Caco-2 (cell line): ENCODE results near the gene SLC4A7. TPM values are rescaled to one million over a fixed set of nuclear protein-coding genes. Genes with fewer than 3 reads are reported as not detected.

Source experiments
- BruUV-seq: library from RNA; stranded (reverse); fragments of 400-500 nt; replicated peaks from 2 replicates; lab custom pipeline; 2021; lab: Mats Ljungman, UMichigan
- CTCF ChIA-PET: fragments of 300-600 bp; sonication (Branson Sonifier 250); formaldehyde crosslinking; loops from one replicate; lab custom pipeline; 2022; ENCODE audit warnings: antibody characterized with exemption; lab: Charles Lee
- POLR2A ChIA-PET: fragments of 300-600 bp; sonication (Branson Sonifier 250); formaldehyde crosslinking; loops from one replicate; lab custom pipeline; 2022; ENCODE audit warnings: antibody characterized with exemption; lab: Charles Lee
- DNase-seq, 2 experiments: peaks; one replicate each; pipeline versions ENCODE4 v3.0.0 to v3.0.0-alpha.2; 2020 to 2022
- H3K27me3 ChIP-seq: replicated peaks from 2 replicates; pipeline ENCODE4 v1.6.0; 2011; ENCODE audit warnings: low read length; ENCODE audit not compliant: control insufficient read depth, insufficient read depth
- H3K36me3 ChIP-seq: 2 replicates; pipeline ENCODE4 v1.5.1; 2011; ENCODE audit warnings: low read length; ENCODE audit not compliant: control insufficient read depth, insufficient read depth
- H3K4me1 ChIP-seq: fragments of 250-450 bp; sonication (Bioruptor Pico); 2 replicates; pipeline ENCODE4 v1.5.1; 2020; ENCODE audit warnings: mild to moderate bottlenecking
- H3K4me3 ChIP-seq: 2 replicates; pipeline ENCODE4 v1.5.1; 2011; ENCODE audit warnings: low read depth, mild to moderate bottlenecking, control low read depth, low read length
- H3K9me3 ChIP-seq: fragments of 250-450 bp; sonication (Bioruptor Pico); 2 replicates; pipeline ENCODE4 v1.5.1; 2020; ENCODE audit warnings: mild to moderate bottlenecking, moderate library complexity
- H3K27ac Mint-ChIP-seq: one replicate; pipeline ENCODE4 v1.8.0; 2022; ENCODE audit warnings: mixed read lengths; ENCODE audit not compliant: unreplicated experiment
- H3K27me3 Mint-ChIP-seq: one replicate; pipeline ENCODE4 v1.8.0; 2022; ENCODE audit warnings: mixed read lengths; ENCODE audit not compliant: insufficient read depth, unreplicated experiment
- H3K36me3 Mint-ChIP-seq: one replicate; pipeline ENCODE4 v1.8.0; 2022; ENCODE audit warnings: mild to moderate bottlenecking, mixed read lengths; ENCODE audit not compliant: insufficient read depth, unreplicated experiment
- H3K4me1 Mint-ChIP-seq: one replicate; pipeline ENCODE4 v1.8.0; 2022; ENCODE audit warnings: low read depth, mixed read lengths; ENCODE audit not compliant: unreplicated experiment
- H3K4me3 Mint-ChIP-seq: one replicate; pipeline ENCODE4 v1.8.0; 2022; ENCODE audit warnings: mild to moderate bottlenecking, moderate library complexity, mixed read lengths; ENCODE audit not compliant: unreplicated experiment
- H3K9me3 Mint-ChIP-seq: one replicate; pipeline ENCODE4 v1.8.0; 2022; ENCODE audit warnings: mixed read lengths; ENCODE audit not compliant: unreplicated experiment
- CTCF ChIP-seq, 2 experiments: fragments of 200-600 bp in 1 of 2; IDR thresholded peaks; 1 replicate in 1 of 2; 2 replicates in 1 of 2; pipeline versions ENCODE4 v1.5.1 to v1.8.0; 2011 to 2022; ENCODE audit warnings: antibody characterized with exemption in 1 of 2, control low read depth in 1 of 2, inconsistent platforms in 1 of 2, low read depth in 1 of 2, low read length in 1 of 2, mild to moderate bottlenecking in 1 of 2, moderate library complexity in 1 of 2; ENCODE audit not compliant: insufficient read depth in 1 of 2, severe bottlenecking in 1 of 2, unreplicated experiment in 1 of 2
- intact Hi-C: fragments of 100-400 bp; cut with micrococcal nuclease; formaldehyde crosslinking; loops from one replicate; pipeline ENCODE4 v1.10.0; 2022; ENCODE audit not compliant: unreplicated experiment
- total RNA-seq: library from RNA; stranded (reverse); gene quantifications from 2 replicates; pipeline ENCODE4 v1.2.3, GENCODE V29; 2022

The SLC4A7 gene
- total RNA-seq, 1 experiment from 2014 or later: 14.9 TPM

GRCh38 chr3:27353221-27353620, 131.0 kb downstream of the SLC4A7 start:
- BruUV-seq: no TSS peak
- H3K9me3 ChIP-seq: no peaks in the 10 kb centered on the region

GRCh38 chr3:27352047-27352446, 132.1 kb downstream of the SLC4A7 start:
- H3K9me3 ChIP-seq: no peaks in the 10 kb centered on the region
- intact Hi-C loops: no loop called here
- peaks cover 11% of the 10 kb centered on the region for H3K27me3 Mint-ChIP-seq
- no peak for DNase-seq
- ChIA-PET POLR2A (no interaction called here), CTCF (no interaction called here)
- no TSS peak for BruUV-seq
- H3K4me1 Mint-ChIP-seq: no peaks in the 10 kb centered on the region
- H3K36me3 ChIP-seq: no peaks in the 10 kb centered on the region
- no peak for TF ChIP-seq CTCF (IDR thresholded peaks at IDR 0.05; ENCODE audit: insufficient read depth in 1 of 2, low read depth in 1 of 2, low read length in 1 of 2, severe bottlenecking in 1 of 2, unreplicated experiment in 1 of 2)
- no peak overlapping the region for H3K4me3 ChIP-seq
- no peak overlapping the region for H3K4me3 Mint-ChIP-seq
- no peaks in the 10 kb centered on the region for H3K9me3 Mint-ChIP-seq
- H3K27me3 ChIP-seq: no peaks in the 10 kb centered on the region
- H3K36me3 Mint-ChIP-seq: no peaks in the 10 kb centered on the region
- H3K4me1 ChIP-seq: no peaks in the 10 kb centered on the region
- no peak overlapping the region for H3K27ac Mint-ChIP-seq

More at GRCh38 chr3:27353221-27353620, 131.0 kb downstream of the SLC4A7 start:
- Histone ChIP-seq H3K4me3 (no peak overlapping the region), H3K36me3 (no peaks in the 10 kb centered on the region), H3K27me3 (no peaks in the 10 kb centered on the region), H3K4me1 (no peaks in the 10 kb centered on the region)
- Mint-ChIP-seq H3K4me3 (no peak overlapping the region), H3K27me3 (peaks cover 11% of the 10 kb centered on the region), H3K27ac (no peak overlapping the region), H3K4me1 (no peaks in the 10 kb centered on the region), H3K36me3 (no peaks in the 10 kb centered on the region), H3K9me3 (no peaks in the 10 kb centered on the region)
- no peak for TF ChIP-seq CTCF (IDR thresholded peaks at IDR 0.05; ENCODE audit: insufficient read depth in 1 of 2, low read depth in 1 of 2, low read length in 1 of 2, severe bottlenecking in 1 of 2, unreplicated experiment in 1 of 2)
- CTCF ChIA-PET: no interaction called here
- intact Hi-C loops: no loop called here
- no peak for DNase-seq
- POLR2A ChIA-PET: no interaction called here

GRCh38 chr3:27349832-27350231, 134.4 kb downstream of the SLC4A7 start:
- H3K4me3 ChIP-seq: no peak overlapping the region
- POLR2A ChIA-PET: no interaction called here
- no peaks in the 10 kb centered on the region for H3K9me3 ChIP-seq
- Mint-ChIP-seq H3K27me3 (peaks cover 5% of the 10 kb centered on the region), H3K27ac (no peak overlapping the region), H3K9me3 (no peaks in the 10 kb centered on the region), H3K4me3 (no peak overlapping the region), H3K4me1 (no peaks in the 10 kb centered on the region), H3K36me3 (no peaks in the 10 kb centered on the region)
- H3K36me3 ChIP-seq: no peaks in the 10 kb centered on the region
- intact Hi-C loops: no loop called here
- no peak for TF ChIP-seq CTCF (IDR thresholded peaks at IDR 0.05; ENCODE audit: insufficient read depth in 1 of 2, low read depth in 1 of 2, low read length in 1 of 2, severe bottlenecking in 1 of 2, unreplicated experiment in 1 of 2)
- BruUV-seq: no TSS peak
- H3K4me1 ChIP-seq: no peaks in the 10 kb centered on the region
- DNase-seq: no peak
- CTCF ChIA-PET: no interaction called here
- H3K27me3 ChIP-seq: no peaks in the 10 kb centered on the region
